CD4-positive, alpha-beta T cell treated with Interleukin-15 for 1 hour (primary cell): ENCODE measurements around the gene PFKFB2.

Experiments used
- DNase-seq: peaks from one replicate; pipeline ENCODE4 v3.0.0-alpha.2; 2020

PFKFB2 gene

DNA sequence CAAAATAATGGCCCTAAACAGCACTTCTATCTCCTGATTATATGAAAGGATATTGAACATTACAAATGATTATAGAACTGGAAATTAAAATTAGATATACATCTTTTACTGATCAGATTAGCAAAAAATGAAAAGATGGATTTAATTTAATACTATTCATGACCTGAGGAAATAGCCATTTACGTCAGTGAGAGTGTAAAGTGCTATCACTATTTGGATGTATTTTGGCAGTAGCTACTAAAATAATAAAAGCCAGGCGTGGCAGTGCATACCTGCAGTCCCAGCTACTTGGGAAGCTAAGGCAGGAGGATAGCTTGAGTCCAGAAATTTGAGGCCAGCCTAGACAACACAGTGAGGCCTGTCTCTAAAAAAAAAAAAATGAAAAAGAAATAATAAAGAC is 40.9 kb downstream of the PFKFB2 start:
- no peak for DNase-seq

DNA sequence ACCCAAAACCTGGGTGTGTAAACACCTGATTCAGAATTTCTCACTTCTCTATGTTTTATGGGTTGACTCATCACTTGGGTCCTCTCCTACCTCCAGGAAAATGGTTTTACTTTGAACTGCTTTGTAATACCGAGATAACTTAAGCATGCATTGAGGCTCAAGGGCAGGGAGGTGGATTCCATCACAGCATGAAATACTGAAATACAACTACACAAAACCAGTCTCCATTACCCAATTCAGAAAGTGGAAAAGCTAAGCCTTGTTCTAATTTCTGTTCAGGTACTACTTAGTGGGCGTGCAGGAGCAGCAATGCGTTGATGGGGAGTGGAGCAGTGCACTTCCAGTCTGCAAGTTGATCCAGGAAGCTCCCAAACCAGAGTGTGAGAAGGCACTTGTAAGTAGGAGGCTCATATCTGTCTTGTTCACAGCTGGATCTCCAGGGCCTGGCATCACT is 44.8 kb downstream of the PFKFB2 start:
- DNase-seq: no peak

GRCh38 chr1:207101720-207102119 is 48.6 kb downstream of the PFKFB2 start:
- DNase-seq: no peak

- DNase-seq: no peak
These were observed 49.1 kb downstream of the PFKFB2 start for GRCh38 chr1:207102146-207102545.

DNA sequence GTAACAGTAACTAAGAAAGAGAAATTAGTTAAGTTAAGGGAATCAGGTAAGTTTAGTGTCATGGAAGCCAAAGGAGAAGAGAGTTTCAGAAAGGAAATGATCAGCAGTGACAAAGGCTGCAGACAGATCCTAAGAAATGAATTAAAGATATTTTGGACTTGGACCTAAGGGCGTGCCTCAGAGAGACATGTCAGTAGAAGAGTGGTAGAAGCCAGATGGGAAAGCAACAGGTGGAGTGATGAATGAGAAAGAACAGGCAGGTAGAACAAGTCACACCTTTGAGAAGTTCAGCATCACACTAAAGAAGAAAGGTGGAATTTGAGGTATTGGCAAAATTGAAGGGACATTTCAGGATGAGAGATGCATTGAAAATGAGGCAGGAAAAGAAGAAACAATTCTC is 49.6 kb downstream of the PFKFB2 start:
- no peak for DNase-seq

- DNase-seq: no peak
These were observed 50.9 kb downstream of the PFKFB2 start, which contains the start of gene C4BPA for GRCh38 chr1:207103892-207104373. TSS of gene C4BPA (plus strand) at chr1:207104233. CDS start at chr1:207113026, 8,793 bp downstream.

GRCh38 chr1:207109004-207109403 is 55.9 kb downstream of the PFKFB2 start:
- no peak for DNase-seq

DNA sequence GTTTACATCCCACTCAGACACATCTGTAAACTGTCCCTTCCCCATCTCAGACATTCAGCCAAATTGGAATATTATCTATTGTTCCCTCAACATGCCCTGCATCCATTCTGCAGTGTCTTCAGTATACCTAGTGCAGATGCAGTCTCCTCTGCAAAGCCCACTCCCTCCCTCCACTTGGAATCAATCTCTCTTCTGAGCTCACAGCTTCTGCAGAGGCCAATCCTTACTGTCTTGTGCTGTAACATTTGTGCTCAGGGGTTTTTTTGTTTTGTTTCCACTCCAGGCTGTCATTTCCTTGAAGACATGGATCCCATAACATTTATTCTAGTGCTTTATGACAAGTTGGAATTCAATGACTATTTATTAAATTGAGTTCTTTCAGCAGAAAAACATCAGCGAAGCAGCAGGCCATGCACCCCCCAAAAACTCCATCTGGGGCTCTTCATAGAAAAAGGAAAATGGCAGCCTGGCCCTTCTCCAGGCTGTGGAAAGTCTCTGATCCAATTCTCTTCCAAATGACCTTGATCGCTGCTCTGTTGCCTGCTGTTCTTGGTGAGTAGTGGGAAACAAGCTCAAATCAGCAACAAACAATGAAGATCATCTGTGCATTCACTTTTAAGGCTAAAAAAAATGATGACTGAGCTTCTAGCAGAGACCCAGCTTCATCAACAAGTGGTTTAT is 59.7 kb downstream of the PFKFB2 start:
- DNase-seq: no peak

DNA sequence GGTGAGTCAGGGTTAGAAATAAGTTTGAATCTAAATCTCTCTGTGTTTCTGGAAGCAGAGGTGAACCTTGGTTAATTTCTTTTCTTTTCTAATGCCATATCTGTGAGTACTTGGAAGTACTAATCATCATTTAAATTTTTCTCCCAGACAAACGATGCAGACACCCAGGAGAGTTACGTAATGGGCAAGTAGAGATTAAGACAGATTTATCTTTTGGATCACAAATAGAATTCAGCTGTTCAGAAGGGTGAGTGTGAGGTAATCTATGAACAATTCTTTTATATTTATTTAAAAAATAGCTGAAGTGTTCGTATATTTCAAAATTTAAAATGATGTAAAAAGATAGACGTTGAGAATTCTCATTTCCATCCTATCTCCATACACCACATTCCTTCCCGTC is 62.2 kb downstream of the PFKFB2 start:
- no peak for DNase-seq

- DNase-seq: no peak
These were observed 71.3 kb downstream of the PFKFB2 start for GRCh38 chr1:207124389-207124788.

DNA sequence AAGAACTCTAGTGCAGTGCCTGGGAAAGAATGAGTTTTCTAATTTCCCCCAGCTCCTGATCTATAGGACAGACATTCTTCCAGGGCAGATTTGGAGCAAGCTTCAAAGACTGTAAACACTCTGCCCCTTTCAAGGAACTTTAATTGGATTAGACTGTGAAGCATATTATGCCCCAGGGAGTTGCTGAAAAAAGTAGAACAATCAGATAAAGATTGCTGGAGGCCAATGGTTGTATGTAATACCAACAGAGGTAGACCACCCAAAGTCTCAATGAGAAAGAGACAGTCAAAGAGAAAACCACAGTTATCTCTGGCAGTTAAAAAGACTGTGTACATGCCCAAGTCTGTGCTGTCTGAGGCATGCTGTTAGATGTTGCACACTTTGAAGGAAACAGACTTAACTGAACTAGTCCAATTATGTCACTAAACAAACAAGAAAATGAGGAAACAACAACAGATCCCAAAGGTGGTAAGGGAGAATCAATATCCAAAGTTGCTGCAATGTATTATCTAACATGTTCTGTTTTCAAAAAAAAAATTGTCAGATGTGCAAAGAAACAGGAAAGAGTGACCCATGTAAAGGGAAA is 75.4 kb downstream of the PFKFB2 start:
- no peak for DNase-seq

- DNase-seq: no peak
These were observed 76.0 kb downstream of the PFKFB2 start for GRCh38 chr1:207129053-207129452.
